Gastroesophageal sphincter (tissue), 3 donors: ENCODE data around the gene DYNC2H1.

Source experiments
- EP300 ChIP-seq: sonication (generic); formaldehyde crosslinking; IDR thresholded peaks from one replicate; pipeline ENCODE4 v1.6.1; 2017; ENCODE audit warnings: antibody characterized with exemption, mild to moderate bottlenecking
- POLR2A ChIP-seq, 2 donors: fragments of 450-650 bp; IDR thresholded peaks; one replicate each; pipeline ENCODE4 v1.6.1; 2017; ENCODE audit warnings: antibody characterized with exemption in 2 of 2, mild to moderate bottlenecking in 2 of 2, moderate library complexity in 1 of 2
- POLR2AphosphoS5 ChIP-seq: sonication (generic); formaldehyde crosslinking; IDR thresholded peaks from one replicate; pipeline ENCODE4 v1.6.1; 2017; ENCODE audit warnings: antibody characterized with exemption
- TF ChIP-seq, protein P1 (sequence below), 4 experiments: fragments of 200-600 bp in 2 of 4; fragments of 450-650 bp in 2 of 4; sonication (generic) in 1 of 4; IDR thresholded peaks; one replicate each; pipeline ENCODE4 v1.5.1; 2017 to 2019; ENCODE audit warnings: antibody characterized with exemption in 4 of 4, mild to moderate bottlenecking in 2 of 4, moderate library complexity in 2 of 4

DNA sequence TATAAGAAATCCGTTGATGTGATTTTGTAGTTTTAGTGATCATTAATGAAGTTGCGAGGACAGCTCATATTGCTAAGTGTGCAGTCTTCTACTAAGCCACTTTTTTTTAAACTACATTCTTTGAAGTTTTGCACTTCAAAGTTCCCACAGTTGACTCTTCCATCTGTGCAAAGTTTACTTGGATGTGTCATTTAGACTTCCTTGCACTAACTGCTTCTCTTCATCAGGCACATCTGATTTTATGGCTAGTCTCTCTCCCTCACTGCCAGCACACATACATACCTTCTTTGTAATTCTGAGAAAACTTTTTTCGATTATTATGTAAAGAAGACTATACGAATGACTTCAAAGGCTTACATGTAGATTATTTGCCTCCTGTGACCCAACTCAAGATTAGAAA is 250.0 kb downstream of the DYNC2H1 start:
- TF ChIP-seq, protein P1, sequence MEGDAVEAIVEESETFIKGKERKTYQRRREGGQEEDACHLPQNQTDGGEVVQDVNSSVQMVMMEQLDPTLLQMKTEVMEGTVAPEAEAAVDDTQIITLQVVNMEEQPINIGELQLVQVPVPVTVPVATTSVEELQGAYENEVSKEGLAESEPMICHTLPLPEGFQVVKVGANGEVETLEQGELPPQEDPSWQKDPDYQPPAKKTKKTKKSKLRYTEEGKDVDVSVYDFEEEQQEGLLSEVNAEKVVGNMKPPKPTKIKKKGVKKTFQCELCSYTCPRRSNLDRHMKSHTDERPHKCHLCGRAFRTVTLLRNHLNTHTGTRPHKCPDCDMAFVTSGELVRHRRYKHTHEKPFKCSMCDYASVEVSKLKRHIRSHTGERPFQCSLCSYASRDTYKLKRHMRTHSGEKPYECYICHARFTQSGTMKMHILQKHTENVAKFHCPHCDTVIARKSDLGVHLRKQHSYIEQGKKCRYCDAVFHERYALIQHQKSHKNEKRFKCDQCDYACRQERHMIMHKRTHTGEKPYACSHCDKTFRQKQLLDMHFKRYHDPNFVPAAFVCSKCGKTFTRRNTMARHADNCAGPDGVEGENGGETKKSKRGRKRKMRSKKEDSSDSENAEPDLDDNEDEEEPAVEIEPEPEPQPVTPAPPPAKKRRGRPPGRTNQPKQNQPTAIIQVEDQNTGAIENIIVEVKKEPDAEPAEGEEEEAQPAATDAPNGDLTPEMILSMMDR (IDR thresholded peaks at IDR 0.05), result no peak
- TF ChIP-seq POLR2A (IDR thresholded peaks at IDR 0.05), result no peak
- no peak for TF ChIP-seq POLR2AphosphoS5
- no peak for TF ChIP-seq EP300
